HEK293T (cell line): Measurements from ENCODE around the gene HK2.

Source experiments
- ARNT ChIP-seq: fragments of 450-650 bp; IDR thresholded peaks from 2 replicates; pipeline ENCODE4 v1.6.1; 2017; ENCODE audit warnings: mild to moderate bottlenecking
- BHLHE40 ChIP-seq: fragments of 450-650 bp; IDR thresholded peaks from 2 replicates; pipeline ENCODE4 v1.6.1; 2016; ENCODE audit warnings: mild to moderate bottlenecking, moderate library complexity, borderline replicate concordance
- CTBP1 ChIP-seq: fragments of 450-650 bp; IDR thresholded peaks from 2 replicates; pipeline ENCODE4 v1.6.1; 2016; ENCODE audit warnings: borderline replicate concordance
- ELF4 ChIP-seq: fragments of 450-650 bp; IDR thresholded peaks from 2 replicates; pipeline ENCODE4 v1.6.1; 2017; ENCODE audit warnings: antibody characterized with exemption
- FOXK2 ChIP-seq: fragments of 450-650 bp; IDR thresholded peaks from 2 replicates; pipeline ENCODE4 v1.6.1; 2016; ENCODE audit warnings: mild to moderate bottlenecking
- FOXM1 ChIP-seq: fragments of 450-650 bp; IDR thresholded peaks from 2 replicates; pipeline ENCODE4 v1.6.1; 2017; ENCODE audit warnings: mild to moderate bottlenecking, borderline replicate concordance
- HDGF ChIP-seq: fragments of 450-650 bp; IDR thresholded peaks from 2 replicates; pipeline ENCODE4 v1.6.1; 2017; ENCODE audit warnings: antibody characterized with exemption, borderline replicate concordance
- L3MBTL2 ChIP-seq: fragments of 450-650 bp; conservative IDR thresholded peaks from 2 replicates; pipeline ENCODE4 v1.6.1; 2016; ENCODE audit warnings: mild to moderate bottlenecking
- LEF1 ChIP-seq: fragments of 450-650 bp; IDR thresholded peaks from 2 replicates; pipeline ENCODE4 v1.6.1; 2017; ENCODE audit warnings: mild to moderate bottlenecking, borderline replicate concordance
- NFRKB ChIP-seq: fragments of 450-650 bp; IDR thresholded peaks from 2 replicates; pipeline ENCODE4 v1.6.1; 2016; ENCODE audit warnings: mild to moderate bottlenecking, moderate library complexity
- PKNOX1 ChIP-seq: fragments of 450-650 bp; IDR thresholded peaks from 2 replicates; pipeline ENCODE4 v1.6.1; 2016
- SP1 ChIP-seq: fragments of 450-650 bp; IDR thresholded peaks from 2 replicates; pipeline ENCODE4 v1.6.1; 2017
- TARDBP ChIP-seq: fragments of 450-650 bp; IDR thresholded peaks from 2 replicates; pipeline ENCODE4 v1.6.1; 2016
- ZNF384 ChIP-seq: fragments of 450-650 bp; IDR thresholded peaks from 2 replicates; pipeline ENCODE4 v1.6.1; 2016

GRCh38 chr2:74925361-74925786 is 91.4 kb downstream of the HK2 start:
- TF ChIP-seq ZNF384 (no peak), L3MBTL2 (no peak), ARNT (no peak), NFRKB (no peak), BHLHE40 (no peak), TARDBP (no peak), CTBP1 (no peak), FOXM1 (no peak), HDGF (no peak), ELF4 (no peak), SP1 (no peak), LEF1 (no peak), PKNOX1 (no peak), FOXK2 (no peak)
